ENCODE data around the gene SLC1A7. TPM values are rescaled to one million over a fixed set of nuclear protein-coding genes. Genes with fewer than 3 reads are reported as not detected.
A peak's percentile ranks its signal among the peaks of the same experiment; 100 is the strongest.
"Not testable (repeated sequence)": the region's sequence is repeated elsewhere in the genome, so short reads cannot be mapped to it uniquely, and the experiment has no call there.

Gene SLC1A7
- total RNA-seq, 4 donors from 2014 or later, result 0.45 to 3.7 (median 0.84) TPM

DNA sequence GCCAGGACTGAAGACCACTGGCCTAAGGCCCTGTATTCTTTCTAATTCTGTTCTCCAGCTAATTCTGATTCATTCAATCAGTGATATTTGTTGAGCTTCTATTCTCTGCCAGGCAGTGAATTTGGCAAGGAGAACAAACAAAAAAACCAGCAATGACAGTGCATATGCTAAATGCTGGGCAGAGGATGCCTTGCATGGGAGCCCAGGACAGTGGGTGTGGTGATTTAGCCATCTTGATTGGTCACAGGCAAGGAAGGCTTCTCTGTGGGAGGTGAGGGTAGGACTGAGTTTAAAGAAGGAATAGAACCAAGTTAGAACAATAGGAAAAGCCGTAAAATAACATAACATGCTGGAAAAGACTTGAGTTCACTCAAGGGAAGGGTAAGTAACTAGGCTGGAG is 45.0 kb upstream of the SLC1A7 start:
- H3K4me1 ChIP-seq, result peaks cover 0 to 6% (median under 1%) of the 10 kb centered on the region in 4 donors
- intact Hi-C loops (cut with DNase I), result loop anchor here (10.0 kb wide), 3 partner anchors 123 to 263 kb away; partner anchors contain the start of genes ECHDC2, PODN and SCP2
- H3K27me3 ChIP-seq, result no peaks in the 10 kb centered on the region
- no peak overlapping the region for H3K4me3 ChIP-seq
- no peak overlapping the region for H3K27ac ChIP-seq (replicated peaks in 1 of 4)
- H3K36me3 ChIP-seq, result no peaks in the 10 kb centered on the region
- 84% methylated on average over 1 of the region's 1 CpG for WGBS
- TF ChIP-seq, protein P1, sequence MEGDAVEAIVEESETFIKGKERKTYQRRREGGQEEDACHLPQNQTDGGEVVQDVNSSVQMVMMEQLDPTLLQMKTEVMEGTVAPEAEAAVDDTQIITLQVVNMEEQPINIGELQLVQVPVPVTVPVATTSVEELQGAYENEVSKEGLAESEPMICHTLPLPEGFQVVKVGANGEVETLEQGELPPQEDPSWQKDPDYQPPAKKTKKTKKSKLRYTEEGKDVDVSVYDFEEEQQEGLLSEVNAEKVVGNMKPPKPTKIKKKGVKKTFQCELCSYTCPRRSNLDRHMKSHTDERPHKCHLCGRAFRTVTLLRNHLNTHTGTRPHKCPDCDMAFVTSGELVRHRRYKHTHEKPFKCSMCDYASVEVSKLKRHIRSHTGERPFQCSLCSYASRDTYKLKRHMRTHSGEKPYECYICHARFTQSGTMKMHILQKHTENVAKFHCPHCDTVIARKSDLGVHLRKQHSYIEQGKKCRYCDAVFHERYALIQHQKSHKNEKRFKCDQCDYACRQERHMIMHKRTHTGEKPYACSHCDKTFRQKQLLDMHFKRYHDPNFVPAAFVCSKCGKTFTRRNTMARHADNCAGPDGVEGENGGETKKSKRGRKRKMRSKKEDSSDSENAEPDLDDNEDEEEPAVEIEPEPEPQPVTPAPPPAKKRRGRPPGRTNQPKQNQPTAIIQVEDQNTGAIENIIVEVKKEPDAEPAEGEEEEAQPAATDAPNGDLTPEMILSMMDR (IDR thresholded peaks at IDR 0.05), result no peak
- TF ChIP-seq POLR2A (IDR thresholded peaks at IDR 0.05; ENCODE audit: low read depth) (no peak), POLR2AphosphoS5 (IDR thresholded peaks at IDR 0.05) (no peak), EP300 (IDR thresholded peaks at IDR 0.05) (no peak)
- no peak for DNase-seq (ENCODE audit: extremely low spot score)
- no peaks in the 10 kb centered on the region for H3K9me3 ChIP-seq

DNA sequence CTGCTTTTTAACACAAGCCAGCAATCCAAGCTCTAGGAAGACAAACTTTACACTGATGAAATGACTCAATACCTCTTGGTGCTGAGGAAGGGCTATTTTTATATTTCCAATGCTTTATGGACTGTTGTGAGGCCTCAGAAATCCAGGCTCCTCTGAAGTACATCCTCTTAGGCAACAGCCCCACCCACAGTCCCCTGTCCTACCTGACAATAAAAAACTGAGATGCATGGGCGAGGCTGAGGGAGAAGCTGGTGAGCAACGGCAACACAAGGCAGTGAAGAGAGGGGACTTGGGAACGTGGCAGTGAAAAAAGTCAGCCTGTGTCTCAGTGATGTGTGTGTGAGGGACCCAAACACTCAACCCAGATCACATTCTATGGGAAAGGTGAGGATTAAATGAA is 44.1 kb upstream of the SLC1A7 start:
- no peak for DNase-seq (ENCODE audit: extremely low spot score)
- TF ChIP-seq POLR2A (IDR thresholded peaks at IDR 0.05; ENCODE audit: low read depth) (no peak), POLR2AphosphoS5 (IDR thresholded peaks at IDR 0.05) (no peak), EP300 (IDR thresholded peaks at IDR 0.05) (no peak)
- TF ChIP-seq, protein P1 (IDR thresholded peaks at IDR 0.05), result no peak
- no peak overlapping the region for H3K4me3 ChIP-seq
- H3K36me3 ChIP-seq, result no peaks in the 10 kb centered on the region
- H3K9me3 ChIP-seq, result no peaks in the 10 kb centered on the region
- no peak overlapping the region for H3K27ac ChIP-seq (replicated peaks in 1 of 4)
- 81% methylated on average over 3 of the region's 3 CpGs for WGBS
- H3K4me1 ChIP-seq, result peaks cover 0 to 15% (median 4%) of the 10 kb centered on the region in 4 donors
- intact Hi-C loops (cut with DNase I), result loop anchor here (10.0 kb wide), 3 partner anchors 122 to 262 kb away; partner anchors contain the start of genes ECHDC2, PODN and SCP2
- no peaks in the 10 kb centered on the region for H3K27me3 ChIP-seq

DNA sequence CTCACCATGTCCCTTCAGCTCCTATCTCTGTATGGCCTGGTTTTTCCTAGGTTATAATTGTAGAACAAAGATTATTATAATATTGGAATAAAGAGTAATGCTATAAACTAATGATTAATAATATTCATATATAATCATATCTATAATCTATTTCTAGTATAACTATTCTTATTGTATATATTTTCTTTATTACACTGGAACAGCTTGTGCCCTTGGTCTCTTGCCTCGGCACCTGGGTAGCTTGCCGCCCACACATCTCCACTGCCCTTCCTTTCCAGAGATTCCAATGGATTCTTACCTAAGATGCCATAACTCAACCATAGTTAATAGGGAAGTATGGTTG is 43.5 kb upstream of the SLC1A7 start:
- not testable (repeated sequence) for H3K4me3 ChIP-seq; DNase-seq (ENCODE audit: extremely low spot score)
- WGBS, result 85% methylated on average over 2 of the region's 2 CpGs

DNA sequence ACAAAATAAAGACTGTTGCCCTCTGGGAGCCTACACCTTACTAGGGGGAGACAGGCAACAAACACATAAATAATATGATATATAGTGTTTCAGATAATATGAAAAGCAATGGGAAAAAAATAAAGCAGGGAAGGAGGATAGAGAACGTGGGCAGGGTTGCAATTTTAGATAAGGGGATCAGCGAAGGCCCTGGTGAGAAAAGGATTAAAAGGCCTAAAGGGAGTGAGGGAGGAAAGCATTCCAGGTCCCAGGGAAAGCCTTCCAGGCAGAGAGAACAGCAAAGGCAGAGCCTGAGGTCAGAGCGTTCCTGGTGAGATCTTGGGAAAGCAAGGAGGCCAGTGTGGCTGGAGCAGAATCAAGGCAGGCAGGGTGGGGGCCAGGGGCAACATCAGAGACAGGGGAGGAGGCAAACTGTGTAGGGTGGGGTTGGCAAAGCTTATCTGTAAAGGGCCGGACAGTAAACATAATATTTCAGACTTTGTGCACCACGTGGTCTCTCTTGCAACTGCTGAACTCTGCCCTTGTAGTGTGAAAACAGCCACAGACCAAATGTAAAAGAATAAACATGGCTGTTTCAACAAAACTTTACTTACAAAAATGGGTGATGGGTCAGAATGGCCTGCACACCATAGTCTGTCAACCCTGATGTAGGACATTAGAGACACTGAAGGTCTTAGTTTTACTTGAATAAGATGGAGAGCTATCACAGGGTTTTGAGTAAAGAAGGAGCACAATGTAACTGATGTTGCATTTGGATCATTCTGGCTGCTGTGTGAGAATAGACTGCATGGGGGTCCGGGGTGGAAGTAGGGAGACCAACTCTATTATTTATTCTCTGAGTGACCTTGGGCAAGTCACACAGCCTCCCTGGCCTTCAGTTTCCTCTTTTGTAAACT is 40.9 kb upstream of the SLC1A7 start:
- intact Hi-C loops (cut with DNase I), result loop anchor here (10.0 kb wide), 3 partner anchors 119 to 259 kb away; partner anchors contain the start of genes ECHDC2, PODN and SCP2
- TF ChIP-seq POLR2A (IDR thresholded peaks at IDR 0.05; ENCODE audit: low read depth) (no peak), POLR2AphosphoS5 (IDR thresholded peaks at IDR 0.05) (peak in 1 of 2 donors; percentile 21), EP300 (IDR thresholded peaks at IDR 0.05) (no peak)
- TF ChIP-seq, protein P1 (IDR thresholded peaks at IDR 0.05), result no peak
- Histone ChIP-seq H3K9me3 (no peaks in the 10 kb centered on the region), H3K36me3 (no peaks in the 10 kb centered on the region), H3K27ac (replicated peaks in 1 of 4) (peak overlapping the region; percentile 14 to 45 (median 30)), H3K27me3 (no peaks in the 10 kb centered on the region), H3K4me1 (peaks cover 0 to 15% (median 4%) of the 10 kb centered on the region in 4 donors), H3K4me3 (no peak overlapping the region)
- WGBS, result 78% methylated on average over 6 of the region's 6 CpGs
- no peak for DNase-seq (ENCODE audit: extremely low spot score)

More for the DNA sequence above, 43.5 kb upstream of the SLC1A7 start:
- not testable (repeated sequence) for H3K27ac ChIP-seq (replicated peaks in 1 of 4); H3K9me3 ChIP-seq; H3K36me3 ChIP-seq; H3K27me3 ChIP-seq
- H3K4me1 ChIP-seq, result peaks cover 0 to 15% (median 4%) of the 10 kb centered on the region in 4 donors
- intact Hi-C loops (cut with DNase I), result loop anchor here (10.0 kb wide), 3 partner anchors 121 to 261 kb away; partner anchors contain the start of genes ECHDC2, PODN and SCP2

DNA sequence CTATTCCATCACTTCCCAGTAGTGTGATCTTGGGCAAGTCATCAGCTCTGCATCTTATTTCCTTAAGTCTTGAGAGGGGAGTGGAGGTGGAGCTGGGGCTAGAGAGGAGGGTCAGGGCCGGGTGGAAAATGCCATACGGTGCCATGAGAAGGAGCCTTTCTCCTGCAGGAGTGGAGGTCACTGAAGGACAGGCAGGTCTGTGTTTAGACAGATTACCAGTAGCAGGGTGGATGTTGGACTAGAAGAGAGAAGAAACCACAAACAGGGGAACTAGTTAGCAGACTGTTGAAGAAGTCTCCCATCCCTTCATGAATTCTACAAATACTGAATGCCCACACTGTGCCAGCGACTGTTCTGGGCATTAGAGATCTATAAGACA is 40.3 kb upstream of the SLC1A7 start:
- no peaks in the 10 kb centered on the region for H3K9me3 ChIP-seq
- no peak for DNase-seq (ENCODE audit: extremely low spot score)
- peak overlapping the region; percentile 14 to 45 (median 30) for H3K27ac ChIP-seq (replicated peaks in 1 of 4)
- peaks cover 0 to 15% (median 4%) of the 10 kb centered on the region in 4 donors for H3K4me1 ChIP-seq
- intact Hi-C loops (cut with DNase I), result loop anchor here (10.0 kb wide), 3 partner anchors 118 to 258 kb away; partner anchors contain the start of genes ECHDC2, PODN and SCP2
- no peak overlapping the region for H3K4me3 ChIP-seq
- 81% methylated on average over 3 of the region's 3 CpGs for WGBS
- no peaks in the 10 kb centered on the region for H3K27me3 ChIP-seq
- no peaks in the 10 kb centered on the region for H3K36me3 ChIP-seq
- no peak for TF ChIP-seq POLR2AphosphoS5 (IDR thresholded peaks at IDR 0.05)
- TF ChIP-seq, protein P1 (IDR thresholded peaks at IDR 0.05), result no peak
- TF ChIP-seq EP300 (IDR thresholded peaks at IDR 0.05), result no peak
- no peak for TF ChIP-seq POLR2A (IDR thresholded peaks at IDR 0.05; ENCODE audit: low read depth)

Measured in esophagus muscularis mucosa (tissue), 4 donors.